ENCODE data around the gene FCMR. TPM values are rescaled to one million over a fixed set of nuclear protein-coding genes. Genes with fewer than 3 reads are reported as not detected.

Gene FCMR
- total RNA-seq, 3 donors from 2014 or later = 1.6 to 5.6 (median 4.6) TPM

DNA sequence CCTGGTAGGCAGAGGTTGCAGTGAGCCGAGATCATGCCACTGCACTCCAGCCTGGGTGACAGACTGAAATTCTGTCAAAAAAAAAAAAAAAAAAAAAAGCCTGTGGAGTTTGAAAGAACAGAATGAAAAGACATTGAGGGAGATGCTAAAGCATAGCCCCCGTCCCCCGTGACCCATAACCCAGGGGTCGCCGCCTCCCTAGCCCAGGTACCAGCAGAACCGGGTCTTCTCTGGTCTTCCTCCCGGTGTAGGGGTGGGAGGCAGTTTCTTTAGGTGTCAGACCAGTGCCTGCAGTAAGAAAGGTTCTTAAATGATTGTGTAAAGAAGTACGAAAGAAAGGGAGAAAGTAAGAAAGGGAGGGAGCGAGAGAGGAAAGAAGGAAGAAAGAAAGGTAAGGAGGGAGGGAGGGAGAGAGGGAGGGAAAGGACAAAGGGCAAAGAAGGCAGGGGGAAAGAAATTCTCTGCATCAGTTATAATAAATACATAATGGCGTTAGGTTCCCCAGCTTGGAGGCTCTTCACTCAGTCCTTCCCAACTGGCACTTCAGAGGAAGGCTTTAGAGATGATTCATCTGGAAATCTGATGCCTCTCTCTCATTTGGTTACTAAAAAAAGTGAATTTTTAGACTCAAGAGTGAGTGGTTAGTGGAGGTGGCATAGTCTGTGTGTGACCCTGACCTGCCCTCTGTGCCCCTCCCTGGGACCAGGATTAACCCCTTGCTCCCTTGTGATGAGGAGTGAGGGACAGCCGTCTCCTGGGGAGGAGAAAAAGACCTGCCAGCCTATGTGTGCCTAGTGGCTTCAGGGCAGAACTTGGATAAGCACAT lies 23.4 kb downstream of the FCMR start:
- intact Hi-C loops (cut with DNase I, micrococcal nuclease) = no loop called here
- DNase-seq = no peak
- ATAC-seq = no peak
- H3K4me3 ChIP-seq = no peak overlapping the region
- H3K4me1 ChIP-seq (ENCODE audit: low read depth) = no peaks in the 10 kb centered on the region
- H3K36me3 ChIP-seq (ENCODE audit: low read depth) = no peaks in the 10 kb centered on the region
- no peaks in the 10 kb centered on the region for H3K9me3 ChIP-seq
- TF ChIP-seq, protein P1, sequence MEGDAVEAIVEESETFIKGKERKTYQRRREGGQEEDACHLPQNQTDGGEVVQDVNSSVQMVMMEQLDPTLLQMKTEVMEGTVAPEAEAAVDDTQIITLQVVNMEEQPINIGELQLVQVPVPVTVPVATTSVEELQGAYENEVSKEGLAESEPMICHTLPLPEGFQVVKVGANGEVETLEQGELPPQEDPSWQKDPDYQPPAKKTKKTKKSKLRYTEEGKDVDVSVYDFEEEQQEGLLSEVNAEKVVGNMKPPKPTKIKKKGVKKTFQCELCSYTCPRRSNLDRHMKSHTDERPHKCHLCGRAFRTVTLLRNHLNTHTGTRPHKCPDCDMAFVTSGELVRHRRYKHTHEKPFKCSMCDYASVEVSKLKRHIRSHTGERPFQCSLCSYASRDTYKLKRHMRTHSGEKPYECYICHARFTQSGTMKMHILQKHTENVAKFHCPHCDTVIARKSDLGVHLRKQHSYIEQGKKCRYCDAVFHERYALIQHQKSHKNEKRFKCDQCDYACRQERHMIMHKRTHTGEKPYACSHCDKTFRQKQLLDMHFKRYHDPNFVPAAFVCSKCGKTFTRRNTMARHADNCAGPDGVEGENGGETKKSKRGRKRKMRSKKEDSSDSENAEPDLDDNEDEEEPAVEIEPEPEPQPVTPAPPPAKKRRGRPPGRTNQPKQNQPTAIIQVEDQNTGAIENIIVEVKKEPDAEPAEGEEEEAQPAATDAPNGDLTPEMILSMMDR (IDR thresholded peaks at IDR 0.05) = no peak

- Histone ChIP-seq H3K4me3 (no peak within 1 kb of the TSS), H3K36me3 (ENCODE audit: low read depth) (no peaks in the 10 kb centered on the region), H3K4me1 (ENCODE audit: low read depth) (no peaks in the 10 kb centered on the region), H3K9me3 (no peaks in the 10 kb centered on the region)
- DNase-seq = no peak
- ATAC-seq = no peak
- intact Hi-C loops (cut with DNase I, micrococcal nuclease) = no loop called here
- TF ChIP-seq, protein P1 (IDR thresholded peaks at IDR 0.05) = no peak
Observed at GRCh38 chr1:206897175-206897574, 24.6 kb downstream of the FCMR start, which contains the start of gene IL24. TSS of gene IL24 (plus strand) at chr1:206897443. CDS start at chr1:206897833, 390 bp downstream.

GRCh38 chr1:206896261-206896660 lies 25.5 kb downstream of the FCMR start:
- ATAC-seq = no peak
- no peaks in the 10 kb centered on the region for H3K36me3 ChIP-seq (ENCODE audit: low read depth)
- no peak for DNase-seq
- no peak overlapping the region for H3K4me3 ChIP-seq
- H3K9me3 ChIP-seq = no peaks in the 10 kb centered on the region
- H3K4me1 ChIP-seq (ENCODE audit: low read depth) = no peaks in the 10 kb centered on the region
- TF ChIP-seq, protein P1 (IDR thresholded peaks at IDR 0.05) = no peak
- intact Hi-C loops (cut with DNase I, micrococcal nuclease) = no loop called here

DNA sequence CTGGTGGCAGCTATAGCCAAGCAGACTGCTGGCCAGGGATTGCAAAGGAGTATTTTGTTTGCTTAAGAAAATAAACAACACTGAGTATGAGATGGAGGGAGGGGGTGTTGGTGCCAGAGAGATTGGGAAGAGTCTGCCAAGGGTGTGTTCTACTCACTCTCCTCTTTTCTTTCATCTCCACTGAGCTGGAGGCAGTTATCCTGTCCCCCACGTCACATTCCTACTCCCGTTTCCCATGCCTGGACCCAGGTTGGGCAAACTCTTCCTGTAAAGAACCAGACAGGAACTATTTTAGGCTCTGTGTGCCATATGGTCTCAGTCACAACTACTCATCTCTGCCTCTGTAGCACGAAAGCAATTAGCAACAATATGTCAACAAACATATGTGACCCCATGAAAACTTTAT lies 25.9 kb downstream of the FCMR start:
- H3K4me1 ChIP-seq (ENCODE audit: low read depth) = no peaks in the 10 kb centered on the region
- DNase-seq (no peak), ATAC-seq (peak; percentile 37)
- intact Hi-C loops (cut with DNase I, micrococcal nuclease) = no loop called here
- no peak overlapping the region for H3K4me3 ChIP-seq
- TF ChIP-seq, protein P1 (IDR thresholded peaks at IDR 0.05) = no peak
- no peaks in the 10 kb centered on the region for H3K9me3 ChIP-seq
- no peaks in the 10 kb centered on the region for H3K36me3 ChIP-seq (ENCODE audit: low read depth)

DNA sequence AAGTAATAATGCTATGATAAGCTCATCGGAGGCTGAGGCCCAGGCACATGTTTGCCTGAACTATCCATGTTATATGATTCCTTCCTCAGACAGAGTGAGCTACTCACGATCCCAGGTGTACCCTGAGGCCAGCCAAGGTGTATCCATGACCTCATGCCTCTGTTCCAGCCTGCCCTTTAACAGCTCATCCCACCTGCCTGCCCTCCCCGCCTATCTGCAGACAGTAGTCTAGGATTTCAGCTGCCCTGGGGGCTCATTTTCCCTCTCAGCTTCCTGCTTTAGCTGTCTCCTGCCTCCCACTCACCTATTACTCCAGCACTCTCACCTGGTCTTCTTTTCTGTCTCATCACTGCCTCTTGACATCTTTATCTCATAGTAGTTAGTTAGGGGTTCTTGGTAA lies 26.4 kb downstream of the FCMR start:
- intact Hi-C loops (cut with DNase I, micrococcal nuclease) = no loop called here
- H3K4me3 ChIP-seq = no peak overlapping the region
- DNase-seq (no peak), ATAC-seq (no peak)
- no peaks in the 10 kb centered on the region for H3K9me3 ChIP-seq
- TF ChIP-seq, protein P1 (IDR thresholded peaks at IDR 0.05) = no peak
- H3K36me3 ChIP-seq (ENCODE audit: low read depth) = no peaks in the 10 kb centered on the region
- no peaks in the 10 kb centered on the region for H3K4me1 ChIP-seq (ENCODE audit: low read depth)

Measured in mucosa of descending colon (tissue), 3 donors.